Fibroblast of upper back skin (primary cell): ENCODE data around the gene RUNX1.

Experiments used
- DNase-seq: peaks from one replicate; pipeline ENCODE4 v3.0.0-alpha.2; 2013

Gene RUNX1

DNA sequence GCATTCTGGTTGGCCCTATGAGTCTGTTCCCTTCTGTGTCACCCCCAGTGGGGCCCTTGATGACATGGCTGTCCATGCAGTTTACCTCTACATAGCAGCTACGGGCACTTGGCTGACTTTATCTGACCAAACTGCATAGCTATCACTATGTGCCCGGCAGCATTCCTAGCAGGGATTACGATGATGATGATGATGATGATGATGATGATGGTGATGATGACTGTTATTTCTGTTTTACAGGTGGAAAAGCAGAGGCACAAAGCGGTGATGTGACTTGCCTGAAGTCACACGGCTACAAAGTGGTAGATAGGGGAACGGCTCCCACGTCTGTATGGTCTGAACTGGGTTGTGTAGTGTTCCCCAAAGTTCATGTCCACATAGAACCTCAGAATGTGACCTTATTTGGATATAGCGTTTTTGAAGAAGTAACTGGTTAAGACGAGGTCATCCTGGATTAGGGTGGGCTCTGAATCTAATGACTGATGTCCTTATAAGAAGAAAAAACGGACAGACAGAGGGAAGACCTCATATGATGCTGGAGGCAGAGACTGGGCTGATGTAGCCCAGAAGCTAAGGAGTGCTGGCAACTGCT is 57.6 kb downstream of the RUNX1 start:
- no peak for DNase-seq

DNA sequence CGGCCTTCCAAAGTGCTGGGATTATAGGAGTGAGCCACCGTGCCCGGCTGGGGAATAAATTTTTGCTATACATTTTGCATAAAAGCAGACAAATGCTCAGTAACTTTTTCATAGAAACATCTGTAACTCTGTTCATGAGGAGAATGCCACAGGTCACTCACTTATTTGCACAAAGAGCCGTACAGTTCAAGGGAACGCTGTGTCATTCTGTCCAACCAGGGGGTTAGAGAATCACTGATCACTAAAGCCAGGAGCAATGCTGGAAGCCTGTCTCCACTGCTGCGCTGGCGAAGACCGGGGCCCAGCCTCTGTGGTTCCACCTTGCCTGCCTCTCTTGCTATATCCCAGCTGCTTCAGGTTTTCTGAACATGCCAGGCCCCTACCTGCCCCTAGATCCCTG is 58.3 kb downstream of the RUNX1 start:
- DNase-seq = no peak

DNA sequence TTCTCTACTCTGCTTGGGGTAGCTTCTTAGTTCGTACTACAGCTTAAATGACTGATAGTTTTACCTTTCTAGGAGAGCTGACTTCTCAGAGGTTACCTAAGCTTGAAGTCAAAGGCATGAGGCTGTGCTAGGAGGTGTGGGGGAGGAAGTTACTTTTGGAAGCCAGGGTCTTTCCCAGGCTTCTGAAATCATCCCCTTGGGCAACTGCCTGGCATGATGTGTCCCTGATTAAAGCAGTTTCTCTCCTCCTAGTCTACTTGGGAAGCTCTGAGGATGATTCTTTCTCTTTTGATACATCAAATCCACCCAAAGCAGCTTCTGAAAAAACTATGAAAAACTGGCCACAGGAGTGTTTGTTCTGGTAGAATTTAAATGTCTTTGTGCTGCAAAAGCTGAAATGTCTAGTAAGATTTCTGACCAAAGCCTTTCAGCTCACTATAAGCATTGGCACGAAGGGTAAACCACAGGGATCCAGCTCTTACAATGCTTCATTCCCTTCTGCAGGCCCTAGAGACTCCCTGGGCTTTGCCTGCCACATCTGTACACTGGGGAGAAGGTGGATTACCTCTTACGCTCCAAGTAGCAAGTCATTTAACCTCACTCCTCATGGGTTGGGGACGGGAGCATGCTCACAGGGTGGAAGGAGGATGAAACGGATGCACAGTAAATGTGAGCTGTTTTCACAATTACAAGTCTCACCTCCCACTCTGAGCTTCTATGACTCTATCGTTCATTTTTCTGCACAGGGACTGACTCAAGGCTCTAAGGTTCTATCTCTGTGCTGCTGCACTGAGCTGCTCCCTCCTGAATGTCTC is 59.6 kb downstream of the RUNX1 start:
- DNase-seq = peak; percentile 81

DNA sequence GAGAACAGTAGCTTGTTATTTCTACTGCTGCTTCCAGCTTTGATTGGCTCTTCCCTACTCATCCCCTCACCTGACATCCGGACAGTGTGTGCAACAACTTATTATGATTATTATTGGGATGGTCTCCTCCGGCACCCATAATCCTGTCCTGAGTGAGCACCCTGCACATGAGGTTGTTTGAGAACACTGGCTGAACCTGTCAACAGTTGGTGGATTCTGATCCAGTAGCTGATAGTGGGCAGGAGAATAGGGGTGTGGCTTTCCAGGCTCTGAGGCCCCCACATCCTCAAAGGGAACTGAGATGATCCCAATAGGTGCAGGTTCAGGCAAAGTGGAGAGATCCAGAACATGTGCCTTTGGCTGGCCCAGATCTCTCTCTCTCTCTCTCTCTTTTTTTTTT is 60.5 kb downstream of the RUNX1 start:
- DNase-seq = no peak

DNA sequence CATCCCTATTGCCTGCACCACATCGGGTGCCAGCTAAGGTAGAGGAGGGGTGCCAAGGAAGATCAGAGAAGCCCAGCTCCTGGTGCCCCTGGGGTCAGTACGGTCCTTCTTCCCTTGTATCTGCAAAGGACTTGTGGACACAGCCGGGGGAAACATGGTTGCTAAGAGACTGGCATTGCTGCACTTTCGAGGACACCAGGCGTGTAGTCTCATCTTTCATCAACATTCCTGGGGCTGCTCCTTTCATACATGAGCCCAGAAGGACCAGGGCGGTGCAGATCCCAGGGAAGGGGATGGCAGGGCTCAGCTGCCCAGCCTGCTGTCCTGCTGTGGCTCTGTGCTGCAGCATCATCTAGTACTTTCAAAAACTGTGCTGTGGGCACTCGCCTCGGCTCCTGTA is 61.0 kb downstream of the RUNX1 start:
- DNase-seq = no peak

DNA sequence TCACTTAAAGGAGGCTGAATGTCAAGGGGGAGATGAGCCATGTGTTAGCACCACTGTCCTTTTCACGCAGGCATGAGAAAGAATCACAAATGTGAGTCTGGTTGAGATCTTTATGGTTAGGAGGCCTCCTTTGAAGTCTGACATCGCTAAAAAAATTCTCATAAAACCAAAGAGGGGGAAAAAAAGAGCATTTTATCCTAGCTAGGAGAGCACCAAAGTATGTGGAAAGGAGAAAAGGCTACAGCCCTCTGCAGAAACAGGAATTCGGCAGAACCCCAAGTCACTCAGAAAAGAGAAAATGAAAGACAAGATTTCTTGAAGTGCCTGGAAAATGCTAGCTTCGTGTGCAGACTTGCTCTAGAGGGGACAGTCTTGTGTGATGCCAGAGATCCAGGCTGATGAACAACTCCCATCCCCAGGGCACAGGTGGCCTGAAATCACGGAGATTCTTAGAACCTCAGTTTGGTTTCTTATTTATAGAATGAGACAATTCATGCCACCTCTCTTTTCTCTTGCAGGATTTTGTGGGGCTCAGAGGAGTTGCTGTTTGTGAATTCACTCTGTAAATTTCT is 61.5 kb downstream of the RUNX1 start:
- DNase-seq = no peak

DNA sequence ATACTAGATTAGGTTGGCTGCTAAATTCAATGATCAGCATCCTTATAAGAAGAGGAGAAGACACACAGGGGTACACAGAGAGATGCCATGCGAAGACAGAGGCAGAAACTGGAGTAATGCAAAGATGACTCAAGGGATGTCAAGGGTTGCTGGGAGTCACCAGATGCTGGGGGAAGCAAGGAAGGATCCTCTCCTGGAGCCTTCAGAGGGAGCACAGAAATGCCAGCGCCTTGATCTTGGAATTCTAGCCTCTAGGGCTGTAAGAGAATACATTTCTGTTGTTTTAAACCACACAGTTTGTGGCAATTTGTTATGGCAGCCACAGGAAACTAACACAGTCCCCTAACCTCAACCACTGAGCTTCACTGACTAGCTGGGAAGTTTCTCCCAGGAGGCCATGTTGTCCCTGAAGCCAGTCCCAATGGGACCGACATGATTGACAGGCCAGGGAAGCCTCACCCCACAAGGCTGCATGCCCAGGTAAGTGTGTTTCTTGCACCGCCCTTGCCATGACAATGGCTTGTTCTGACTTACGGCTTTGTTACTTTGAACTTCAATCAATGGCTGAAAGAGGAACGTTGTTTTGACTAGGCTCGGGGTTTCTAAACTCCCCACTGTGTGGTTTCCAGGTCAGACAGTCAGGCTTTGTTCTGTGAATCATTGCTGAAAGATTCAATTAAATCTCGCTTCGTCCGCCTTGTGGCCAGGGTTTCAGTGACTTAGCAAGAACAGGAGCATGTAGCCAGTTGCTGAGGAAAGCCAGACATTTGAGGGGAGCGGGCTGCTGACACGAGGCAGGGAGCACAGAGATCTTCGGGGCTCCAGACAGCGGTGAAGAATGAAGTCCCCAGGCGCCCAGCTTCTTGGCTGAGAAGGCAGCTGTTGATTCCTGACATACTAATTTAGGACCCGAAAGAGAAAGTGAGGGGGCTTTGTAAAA is 62.3 kb downstream of the RUNX1 start:
- peak; percentile 95 for DNase-seq

DNA sequence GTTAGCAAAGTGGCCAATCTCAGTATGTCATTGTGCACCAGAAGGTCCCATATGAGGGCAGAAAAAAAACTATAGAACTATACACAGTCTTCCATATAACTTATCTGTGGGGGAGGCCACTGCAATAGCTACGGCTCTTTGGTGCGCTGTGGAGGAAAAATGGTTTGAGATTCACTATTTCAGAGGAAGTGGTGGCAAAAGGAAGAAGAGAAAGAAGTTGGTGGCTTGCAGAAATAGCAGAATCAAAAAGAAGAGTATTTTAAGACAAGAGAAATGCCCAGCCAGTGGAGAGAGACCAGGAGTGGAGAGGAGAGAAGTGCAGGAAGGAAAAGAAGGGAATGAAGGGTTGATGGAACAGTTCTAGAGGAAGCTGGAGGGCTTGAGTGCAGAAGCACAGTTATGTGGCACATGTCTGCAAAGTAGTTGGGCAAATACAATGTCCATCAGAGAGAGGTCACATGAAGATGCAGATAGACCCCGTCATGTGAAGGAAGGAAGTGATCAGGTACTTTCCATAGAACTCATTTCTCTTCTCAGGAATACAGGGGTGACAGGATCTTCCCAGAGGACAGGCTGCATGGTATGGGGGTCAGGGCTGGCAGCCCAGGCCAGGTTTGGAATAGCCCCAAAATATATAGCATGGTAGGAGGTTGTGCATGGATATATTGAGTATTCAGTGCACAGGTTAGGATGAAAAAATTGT is 64.6 kb downstream of the RUNX1 start:
- DNase-seq = no peak

DNA sequence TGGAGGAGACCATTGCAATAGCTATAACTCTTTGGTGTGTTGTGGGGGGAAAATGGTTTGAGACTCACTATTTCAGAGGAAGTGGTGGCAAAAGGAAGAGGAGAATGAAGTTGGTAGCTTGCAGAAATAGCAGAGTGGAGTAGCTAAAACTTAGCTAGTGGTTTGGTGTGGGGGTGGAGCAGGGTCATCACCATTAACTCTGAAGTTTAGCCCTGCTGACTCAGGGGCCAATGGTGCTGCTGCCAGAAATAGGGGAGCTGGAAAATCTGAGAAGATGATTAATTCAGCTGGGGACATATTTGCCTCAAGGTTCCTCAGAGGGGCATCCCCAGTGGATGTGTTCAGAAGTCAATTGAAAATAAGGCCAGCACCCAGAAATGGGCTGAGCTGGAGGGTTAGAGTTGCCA is 65.4 kb downstream of the RUNX1 start:
- DNase-seq = peak; percentile 84

DNA sequence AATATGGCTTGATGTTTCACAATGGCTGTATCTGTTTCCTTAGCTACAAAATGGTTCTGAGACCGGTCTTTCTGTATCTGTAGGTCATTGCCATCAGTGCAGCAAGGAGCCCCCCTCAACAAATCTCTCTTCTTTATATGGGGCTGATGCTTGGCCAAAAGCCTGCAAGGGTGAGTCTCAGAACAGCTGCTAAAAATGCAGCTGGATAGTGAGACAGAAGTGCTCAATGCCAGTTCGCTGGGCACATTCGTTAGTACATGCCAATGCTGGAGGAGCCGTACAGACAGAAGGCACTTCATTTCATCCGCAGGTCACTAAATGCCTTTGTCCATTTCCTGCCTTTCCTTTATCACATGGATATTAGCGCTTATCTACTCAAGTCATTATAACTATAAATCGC is 67.3 kb downstream of the RUNX1 start:
- no peak for DNase-seq

DNA sequence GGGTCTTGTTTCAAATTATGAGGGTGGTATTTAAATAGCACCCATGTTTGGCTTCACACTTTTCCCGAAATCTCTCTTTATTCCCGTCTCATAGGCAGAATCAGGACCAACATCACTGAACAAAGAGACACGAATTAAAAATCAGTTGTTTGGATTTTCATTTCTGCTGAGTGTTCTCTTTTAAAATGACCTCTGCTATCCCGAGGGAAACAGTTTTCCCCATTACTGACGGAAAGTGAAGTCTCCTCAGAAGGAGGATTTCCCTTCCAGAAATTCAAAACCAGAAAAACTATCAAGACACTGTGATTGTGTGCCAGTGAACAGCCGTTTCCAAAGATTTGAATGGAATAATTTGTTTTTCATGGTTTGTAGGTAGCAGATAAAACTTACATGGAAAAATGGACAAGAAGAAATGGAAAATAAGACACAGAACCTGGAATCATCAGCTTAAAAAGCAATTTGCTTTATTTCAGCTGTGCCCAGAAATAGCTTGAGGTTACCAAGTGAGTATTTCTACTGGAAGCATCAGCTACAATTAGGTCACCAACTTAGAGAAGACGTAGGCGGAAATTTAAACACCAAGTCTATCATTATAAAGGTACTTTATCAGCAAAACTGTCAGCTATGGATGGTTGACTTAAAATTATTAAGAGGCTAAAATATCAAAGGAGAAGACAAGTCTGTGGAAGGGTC is 68.5 kb downstream of the RUNX1 start:
- no peak for DNase-seq

DNA sequence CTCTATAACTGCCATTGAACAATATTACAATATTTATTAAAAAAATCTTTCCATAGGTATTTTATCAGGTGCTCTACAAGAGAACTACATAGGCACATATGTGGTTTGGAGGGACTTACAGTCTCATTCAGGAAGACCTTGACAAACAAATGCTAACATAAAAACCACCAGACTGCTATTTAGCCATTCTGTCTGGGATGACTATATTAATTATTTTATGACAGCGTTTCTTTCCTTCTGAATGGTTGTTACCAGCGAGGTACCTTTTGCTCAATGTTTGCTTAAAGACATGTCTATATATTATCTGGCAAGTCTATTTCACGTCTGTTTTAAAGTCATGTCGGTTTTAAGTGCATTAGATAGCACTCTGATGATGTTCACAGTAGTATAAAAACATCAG is 69.7 kb downstream of the RUNX1 start:
- no peak for DNase-seq

DNA sequence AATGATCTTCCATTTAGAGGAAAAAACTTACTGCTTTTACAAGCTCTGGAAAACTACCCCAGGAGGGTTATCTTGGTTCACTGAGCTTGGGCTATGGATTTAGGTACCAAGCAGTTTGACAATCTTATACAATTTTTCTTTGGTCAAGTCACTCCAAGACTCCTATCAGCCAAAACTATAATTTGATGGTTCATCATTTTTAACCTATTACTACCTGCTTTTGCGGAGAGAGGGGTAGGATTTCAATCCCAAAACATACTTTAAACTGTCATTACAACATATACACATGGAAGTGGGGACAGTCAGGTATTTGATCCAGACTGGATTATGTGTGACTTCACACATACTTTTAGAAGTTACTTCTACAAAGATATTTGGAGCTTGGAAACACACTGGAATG is 71.8 kb downstream of the RUNX1 start:
- no peak for DNase-seq

DNA sequence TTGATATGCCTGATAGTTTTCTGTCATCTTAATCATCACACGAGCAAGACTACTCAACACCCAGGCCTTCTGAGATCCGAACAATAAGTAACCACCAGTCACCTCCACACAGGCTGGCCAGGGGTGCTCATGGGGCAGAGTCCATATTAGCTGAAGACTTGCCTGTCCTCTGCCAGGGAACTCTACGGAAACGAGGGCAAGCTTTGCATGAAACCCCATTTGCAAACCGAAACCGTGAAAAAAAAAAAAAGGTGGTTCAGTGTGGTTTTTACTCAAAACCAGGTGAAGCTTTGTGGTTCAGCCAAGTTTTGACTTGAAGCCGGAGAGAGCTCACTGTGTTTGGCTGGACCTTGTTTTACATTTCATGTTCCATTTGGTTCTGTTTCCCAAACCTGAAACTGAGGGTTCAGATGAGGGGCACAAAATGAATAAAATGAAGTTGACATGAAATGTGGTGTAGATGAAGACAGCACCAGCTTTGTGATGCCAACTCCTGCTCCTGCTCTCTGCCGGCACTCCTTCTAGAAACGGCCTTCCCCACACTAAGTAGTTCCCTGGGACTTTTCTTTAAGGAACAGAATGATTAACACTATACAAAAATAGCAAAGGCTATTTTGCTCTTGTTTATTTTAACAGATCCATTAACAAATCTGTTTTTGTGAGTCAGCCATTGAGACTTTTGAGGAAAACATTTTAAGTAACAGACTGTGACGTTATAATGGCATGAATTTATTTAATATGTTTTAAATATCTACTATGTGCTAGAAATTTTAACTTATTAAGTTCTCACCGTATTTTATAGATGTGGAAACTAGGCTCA is 74.7 kb downstream of the RUNX1 start:
- no peak for DNase-seq

DNA sequence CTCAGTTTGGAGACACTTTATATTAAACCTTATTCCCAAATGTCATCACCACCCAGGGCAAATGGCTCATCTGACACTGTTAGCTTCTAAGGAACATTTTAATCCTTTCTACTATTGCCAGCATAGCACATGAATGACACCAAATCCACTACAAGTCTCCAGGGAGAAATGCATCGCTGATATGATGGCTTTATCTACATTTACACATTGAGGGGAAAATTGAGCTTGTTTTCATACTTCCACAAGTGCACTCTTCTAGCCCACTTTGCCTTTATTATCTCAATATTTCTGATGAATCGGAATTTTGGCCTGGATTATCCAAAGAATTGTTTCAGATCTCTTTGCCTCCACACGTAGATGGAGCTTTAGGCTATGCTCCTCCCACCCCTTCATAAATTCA is 75.4 kb downstream of the RUNX1 start:
- no peak for DNase-seq

DNA sequence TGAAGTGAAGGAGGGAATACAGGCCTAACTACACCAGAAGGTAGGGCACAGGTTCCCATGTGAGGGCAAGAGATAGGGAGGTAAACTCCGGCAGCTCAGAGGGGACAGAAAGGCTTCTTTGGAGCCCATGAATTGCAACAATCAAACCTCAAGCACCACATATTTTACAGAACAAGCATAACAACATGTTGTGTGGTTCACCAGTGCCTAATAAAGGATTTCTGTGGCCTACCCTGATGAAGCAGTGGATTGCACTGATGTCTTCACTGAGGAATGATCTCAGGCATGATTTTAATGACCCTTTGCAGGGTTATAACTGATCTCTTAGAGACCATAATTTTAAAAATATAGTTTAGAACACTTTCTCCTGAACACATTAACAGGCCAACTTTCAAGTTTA is 77.4 kb downstream of the RUNX1 start:
- DNase-seq = no peak

DNA sequence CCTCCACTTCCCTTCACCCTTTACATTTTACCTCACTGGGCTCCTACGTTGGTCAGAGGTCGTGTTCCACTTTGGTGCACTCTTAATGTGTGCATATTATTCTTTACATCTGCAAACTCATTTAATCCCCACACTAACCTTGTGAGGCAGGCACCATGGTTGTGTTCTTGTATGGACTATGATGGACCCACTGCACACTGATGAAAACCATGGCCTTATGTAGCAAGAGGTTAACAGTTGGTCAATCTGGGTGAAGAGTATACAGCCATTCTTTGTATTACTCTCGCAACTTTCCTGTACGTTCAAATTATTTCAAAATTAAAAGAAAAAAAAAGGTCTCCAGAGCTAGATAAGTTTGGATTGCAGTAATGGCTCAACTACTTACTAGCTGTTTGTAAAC is 78.5 kb downstream of the RUNX1 start:
- DNase-seq = no peak

DNA sequence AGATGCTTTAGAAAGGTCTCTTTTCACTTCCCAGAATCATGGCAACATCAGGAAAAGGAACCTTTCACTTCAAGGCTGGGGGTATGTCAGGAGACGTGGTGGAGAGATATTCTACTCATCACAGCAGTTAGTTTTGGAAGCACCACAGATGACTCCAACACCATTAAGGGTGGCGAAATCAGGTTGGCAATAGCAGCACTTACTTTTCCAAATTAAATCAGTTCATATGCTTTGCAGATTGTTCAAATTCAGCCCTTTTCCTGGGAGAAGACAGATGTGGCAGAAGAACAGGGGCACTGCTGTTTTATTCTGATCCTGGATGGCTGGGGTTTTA is 79.0 kb downstream of the RUNX1 start:
- no peak for DNase-seq

DNA sequence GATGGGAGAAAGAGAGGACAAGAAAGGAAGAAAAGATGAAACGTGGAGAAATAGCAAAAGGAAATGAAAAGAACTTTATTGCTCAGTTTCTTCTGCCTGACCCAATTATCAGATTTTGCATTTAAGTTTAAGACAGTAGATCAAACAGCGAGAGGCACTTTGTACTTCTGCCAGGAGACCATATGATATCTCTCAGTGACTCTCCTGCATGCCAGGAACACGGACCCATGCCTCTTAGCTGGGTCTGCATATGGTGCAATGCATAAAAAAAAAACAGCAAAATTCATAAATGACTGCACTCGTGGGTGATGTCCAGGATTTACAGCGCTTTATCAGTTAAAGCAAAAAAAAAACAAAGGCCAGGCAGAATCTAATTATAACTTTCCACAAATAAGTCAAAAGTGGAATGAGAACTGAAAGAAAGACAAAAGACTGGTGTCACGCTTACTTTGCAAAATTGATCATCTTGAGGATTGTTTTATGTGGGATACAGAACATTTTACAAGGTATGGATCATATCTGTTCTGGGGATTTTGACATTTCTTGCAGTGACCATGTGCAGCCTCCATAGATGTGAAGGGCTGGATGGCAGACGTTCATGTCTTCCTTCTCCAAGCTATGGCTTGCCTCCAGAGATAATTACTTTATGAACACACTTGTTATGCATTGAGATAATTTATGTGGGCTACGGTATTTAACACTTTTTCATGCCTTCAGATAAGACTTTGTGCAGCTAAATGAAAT is 79.5 kb downstream of the RUNX1 start:
- DNase-seq = no peak
